ENCODE data around the gene DAB2IP.
"Not testable (repeated sequence)": the region's sequence is repeated elsewhere in the genome, so short reads cannot be mapped to it uniquely, and the experiment has no call there.

The DAB2IP gene

GRCh38 chr9:121643473-121643872 lies 8.0 kb upstream of the DAB2IP start:
- Histone ChIP-seq H3K9me2 (replicated peaks; ENCODE audit: low read depth, low read length) (no peaks in the 10 kb centered on the region), H3K4me3 (ENCODE audit: low read length, poor library complexity, severe bottlenecking) (no peak overlapping the region), H3K4me1 (ENCODE audit: insufficient read depth, low read length, poor library complexity, severe bottlenecking) (peaks cover 34% of the 10 kb centered on the region), H4K20me1 (ENCODE audit: insufficient read depth, low read length, poor library complexity, severe bottlenecking) (no peaks in the 10 kb centered on the region), H3K79me2 (ENCODE audit: insufficient read depth, low read length) (no peaks in the 10 kb centered on the region), H3K4me2 (ENCODE audit: low read depth, low read length, poor library complexity, severe bottlenecking) (no peak overlapping the region), H3K36me3 (ENCODE audit: insufficient read depth, low read length) (no peaks in the 10 kb centered on the region), H3K27me3 (ENCODE audit: insufficient read depth, low read length, poor library complexity, severe bottlenecking) (no peaks in the 10 kb centered on the region), H3K9me3 (ENCODE audit: insufficient read depth, low read depth, low read length) (no peaks in the 10 kb centered on the region), H3K9ac (ENCODE audit: low read depth, low read length, poor library complexity, severe bottlenecking) (no peak overlapping the region), H2AFZ (ENCODE audit: low read length) (no peak overlapping the region), H3F3A (ENCODE audit: low read depth) (peaks cover 5% of the 10 kb centered on the region; the same call in 1 of the 2 replicates)
- TF ChIP-seq EZH2phosphoT487 (IDR thresholded peaks at IDR 0.05; ENCODE audit: borderline replicate concordance): no peak
- TF ChIP-seq CTCF (conservative IDR thresholded peaks at IDR 0.05; ENCODE audit: low read length): no peak

GRCh38 chr9:121644040-121644439 lies 7.4 kb upstream of the DAB2IP start:
- H4K20me1 ChIP-seq (ENCODE audit: insufficient read depth, low read length, poor library complexity, severe bottlenecking); H3K4me2 ChIP-seq (ENCODE audit: low read depth, low read length, poor library complexity, severe bottlenecking): not testable (repeated sequence)

GRCh38 chr9:121645003-121645402 lies 6.4 kb upstream of the DAB2IP start:
- H3K4me2 ChIP-seq (ENCODE audit: low read depth, low read length, poor library complexity, severe bottlenecking): no peak overlapping the region
- H3K4me3 ChIP-seq (ENCODE audit: low read length, poor library complexity, severe bottlenecking): no peak overlapping the region
- H3F3A ChIP-seq (ENCODE audit: low read depth): peaks cover 5% of the 10 kb centered on the region; the same call in 1 of the 2 replicates
- no peaks in the 10 kb centered on the region for H4K20me1 ChIP-seq (ENCODE audit: insufficient read depth, low read length, poor library complexity, severe bottlenecking)
- H3K27me3 ChIP-seq (ENCODE audit: insufficient read depth, low read length, poor library complexity, severe bottlenecking): no peaks in the 10 kb centered on the region
- H3K9me2 ChIP-seq (replicated peaks; ENCODE audit: low read depth, low read length): no peaks in the 10 kb centered on the region
- H2AFZ ChIP-seq (ENCODE audit: low read length): no peak overlapping the region
- TF ChIP-seq EZH2phosphoT487 (IDR thresholded peaks at IDR 0.05; ENCODE audit: borderline replicate concordance): no peak
- TF ChIP-seq CTCF (conservative IDR thresholded peaks at IDR 0.05; ENCODE audit: low read length): no peak
- no peaks in the 10 kb centered on the region for H3K9me3 ChIP-seq (ENCODE audit: insufficient read depth, low read depth, low read length)
- no peaks in the 10 kb centered on the region for H3K36me3 ChIP-seq (ENCODE audit: insufficient read depth, low read length)
- H3K4me1 ChIP-seq (ENCODE audit: insufficient read depth, low read length, poor library complexity, severe bottlenecking): peaks cover 50% of the 10 kb centered on the region
- H3K9ac ChIP-seq (ENCODE audit: low read depth, low read length, poor library complexity, severe bottlenecking): no peak overlapping the region
- no peaks in the 10 kb centered on the region for H3K79me2 ChIP-seq (ENCODE audit: insufficient read depth, low read length)

More at GRCh38 chr9:121644040-121644439, 7.4 kb upstream of the DAB2IP start:
- not testable (repeated sequence) for H3K9me2 ChIP-seq (replicated peaks; ENCODE audit: low read depth, low read length); H3K79me2 ChIP-seq (ENCODE audit: insufficient read depth, low read length); H3K9ac ChIP-seq (ENCODE audit: low read depth, low read length, poor library complexity, severe bottlenecking); H3F3A ChIP-seq (ENCODE audit: low read depth); H3K4me3 ChIP-seq (ENCODE audit: low read length, poor library complexity, severe bottlenecking); H3K36me3 ChIP-seq (ENCODE audit: insufficient read depth, low read length); H3K9me3 ChIP-seq (ENCODE audit: insufficient read depth, low read depth, low read length); H2AFZ ChIP-seq (ENCODE audit: low read length); H3K27me3 ChIP-seq (ENCODE audit: insufficient read depth, low read length, poor library complexity, severe bottlenecking)
- H3K4me1 ChIP-seq (ENCODE audit: insufficient read depth, low read length, poor library complexity, severe bottlenecking): peaks cover 40% of the 10 kb centered on the region
